Stimulated activated CD8-positive, alpha-beta memory T cell treated with anti-CD3 and anti-CD28 coated beads, Interleukin-12 subunit alpha, Interleukin-12 subunit beta, amount 100 ng/mL, for 24 hours (primary cell): ENCODE measurements around the gene CBX2.

Experiments
- DNase-seq: peaks from one replicate; pipeline ENCODE4 v3.0.0-alpha.2; 2020; ENCODE audit errors: extremely low read depth

CBX2 gene

DNA sequence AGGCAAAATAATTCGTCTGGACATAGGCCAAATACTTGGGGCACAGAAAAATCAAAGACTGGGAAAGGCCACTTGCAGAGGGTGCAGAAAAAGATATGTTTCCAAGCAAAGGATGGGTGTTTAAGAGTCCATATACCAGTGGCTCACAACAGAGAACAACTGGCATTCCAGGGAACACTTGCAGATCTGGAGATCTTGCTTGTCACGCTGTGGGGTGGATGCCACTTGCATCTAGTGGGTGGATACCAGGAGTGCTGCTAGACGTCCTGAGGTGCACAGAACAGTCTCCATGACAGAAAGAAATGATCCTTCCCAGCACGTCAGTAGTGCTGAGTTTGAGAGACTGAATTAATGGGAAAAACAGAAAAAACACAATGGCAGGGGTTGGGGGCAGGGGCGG, 10.5 kb downstream of the CBX2 start:
- DNase-seq: no peak

GRCh38 chr17:79788989-79789942, 11.3 kb downstream of the CBX2 start:
- DNase-seq: no peak

- no peak for DNase-seq
Measured at GRCh38 chr17:79789943-79790804, 12.2 kb downstream of the CBX2 start.

DNA sequence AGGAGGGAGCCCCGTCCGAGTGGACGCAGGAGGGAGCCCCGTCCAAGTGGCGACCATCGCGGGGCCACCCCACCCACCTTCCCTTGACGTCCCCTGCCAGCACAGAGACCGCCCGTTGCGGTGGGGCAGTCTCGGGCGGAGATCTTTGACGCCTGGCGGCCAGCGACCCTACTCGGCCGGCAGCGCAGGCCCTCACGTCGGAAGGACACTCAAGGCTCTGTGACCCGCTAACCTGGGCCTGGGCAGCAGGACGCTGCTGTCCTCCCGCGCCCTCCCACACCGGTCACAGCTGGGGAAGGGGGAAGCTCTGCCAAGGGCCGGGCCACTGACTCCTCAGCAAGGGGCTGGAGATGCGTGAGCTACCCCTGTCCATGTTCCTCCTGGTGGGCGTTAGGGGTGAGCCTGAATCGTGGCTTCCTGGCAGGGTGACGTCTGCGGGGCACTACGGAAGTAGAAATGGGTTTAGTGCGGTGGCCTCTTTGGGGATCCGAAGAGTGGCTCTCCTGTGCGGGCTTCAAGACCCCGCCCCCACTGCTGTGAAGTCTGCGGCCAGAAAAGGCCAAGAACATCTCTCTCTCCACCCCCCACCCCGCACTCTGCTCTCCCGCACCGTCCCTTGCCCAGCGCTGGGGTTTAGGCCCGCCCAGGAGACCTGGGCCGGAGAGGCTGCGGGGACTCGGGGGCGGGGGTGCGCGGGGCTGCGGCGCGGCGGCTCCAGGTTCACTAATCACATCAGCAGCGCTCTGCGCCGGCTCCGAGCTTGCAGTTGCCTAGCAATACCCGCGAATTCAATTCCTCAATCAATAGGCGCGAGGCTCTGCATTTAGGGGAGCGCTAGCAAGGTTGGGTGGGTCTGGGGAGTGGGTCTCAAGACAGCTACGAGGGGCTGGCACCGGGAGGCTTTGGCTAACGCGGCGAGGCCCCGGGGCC, 13.1 kb downstream of the CBX2 start:
- no peak for DNase-seq

- DNase-seq: no peak
Measured at GRCh38 chr17:79791735-79792161, 13.8 kb downstream of the CBX2 start.

DNA sequence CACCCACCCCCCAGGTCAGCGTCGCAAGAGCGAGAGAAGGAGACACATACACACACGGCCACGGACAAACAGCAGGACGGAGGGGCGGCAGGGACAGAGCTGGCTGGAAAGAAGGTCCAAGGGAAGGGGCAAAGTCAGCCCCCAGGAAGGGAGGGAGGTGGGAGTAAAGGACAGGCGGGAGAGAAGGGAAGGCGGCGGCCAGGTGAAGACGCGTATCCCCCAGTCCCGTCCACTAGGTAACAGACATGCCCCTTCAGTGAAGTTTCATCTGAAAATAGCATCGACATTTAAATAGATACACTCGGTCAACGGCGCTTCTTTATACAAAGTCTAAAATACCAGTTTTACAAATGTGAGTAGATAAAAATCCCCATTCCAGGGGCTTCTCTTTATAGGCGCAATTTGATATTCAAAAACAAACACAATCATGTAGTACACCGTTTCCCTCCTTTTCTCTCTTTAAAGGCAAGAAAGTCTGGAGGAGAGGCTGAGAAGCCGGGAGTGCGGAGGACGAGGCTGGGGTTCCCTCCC, 14.5 kb downstream of the CBX2 start:
- no peak for DNase-seq

GRCh38 chr17:79792984-79793923, 15.3 kb downstream of the CBX2 start:
- no peak for DNase-seq

DNA sequence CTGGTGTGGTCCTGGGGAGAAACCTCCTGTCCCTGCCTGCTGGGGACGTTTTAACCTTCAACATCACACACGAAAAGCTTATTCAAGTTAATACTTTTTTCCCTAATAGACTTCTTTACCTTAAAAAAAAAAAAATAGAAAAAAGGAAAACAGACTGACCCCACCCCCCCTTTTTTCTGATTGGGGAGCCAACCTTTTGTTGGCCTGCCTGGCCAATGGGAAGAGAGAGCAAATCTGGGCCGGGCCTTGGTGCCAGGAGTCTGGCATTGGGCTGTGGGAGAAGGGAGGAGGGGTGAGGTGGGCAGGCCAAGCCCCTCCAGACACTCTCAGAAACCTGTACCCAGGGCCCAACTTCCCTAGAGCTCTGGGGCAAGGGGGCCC, 16.0 kb downstream of the CBX2 start:
- no peak for DNase-seq

- no peak for DNase-seq
Measured at GRCh38 chr17:79794659-79795511, 16.9 kb downstream of the CBX2 start.

DNA sequence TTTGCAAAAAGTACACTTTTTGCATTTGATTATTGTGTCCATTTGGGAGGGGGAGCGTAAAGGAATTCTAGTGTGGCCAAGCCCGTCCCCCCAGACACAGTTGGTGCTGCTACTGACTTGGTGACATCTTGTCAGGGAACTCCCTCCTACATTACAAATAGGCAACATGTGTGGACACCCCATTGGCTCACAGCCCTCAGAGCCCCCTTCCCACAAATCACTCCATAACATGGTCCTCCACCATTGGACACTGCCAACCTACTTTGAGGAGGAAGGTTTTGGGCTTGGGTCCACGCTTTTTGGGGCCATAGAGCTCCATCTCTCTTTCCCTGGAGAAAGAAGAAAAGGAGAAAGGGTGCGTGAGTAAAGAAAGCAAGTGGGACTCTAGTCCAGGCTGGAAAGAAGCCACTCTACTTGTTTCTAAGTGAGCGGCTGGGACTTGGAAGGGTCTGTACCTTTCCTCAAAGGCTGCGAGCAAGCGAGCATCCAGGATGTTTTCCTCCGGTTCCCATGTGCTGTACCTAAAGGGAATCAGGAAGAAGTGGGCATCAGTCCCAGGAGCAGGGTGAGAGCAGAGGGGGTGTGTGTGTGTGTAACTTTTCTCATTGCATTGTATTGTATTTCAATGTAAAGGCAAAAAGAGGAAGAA, 18.0 kb downstream of the CBX2 start:
- DNase-seq: no peak

DNA sequence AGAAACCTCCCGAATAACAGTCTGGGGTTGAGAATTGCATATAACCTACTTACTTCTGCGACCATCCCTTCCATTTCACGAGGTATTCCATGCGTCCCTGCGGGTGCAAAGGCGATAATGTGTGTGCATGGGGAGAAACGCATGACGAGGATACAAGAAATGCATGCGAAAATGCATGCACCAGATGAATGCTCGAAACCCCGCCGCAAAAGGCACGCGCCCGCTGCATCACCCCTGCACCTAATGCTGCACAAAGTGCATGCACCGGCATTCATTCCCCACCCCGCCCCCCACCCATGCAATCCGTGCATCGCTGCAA, 18.5 kb downstream of the CBX2 start:
- DNase-seq: no peak

DNA sequence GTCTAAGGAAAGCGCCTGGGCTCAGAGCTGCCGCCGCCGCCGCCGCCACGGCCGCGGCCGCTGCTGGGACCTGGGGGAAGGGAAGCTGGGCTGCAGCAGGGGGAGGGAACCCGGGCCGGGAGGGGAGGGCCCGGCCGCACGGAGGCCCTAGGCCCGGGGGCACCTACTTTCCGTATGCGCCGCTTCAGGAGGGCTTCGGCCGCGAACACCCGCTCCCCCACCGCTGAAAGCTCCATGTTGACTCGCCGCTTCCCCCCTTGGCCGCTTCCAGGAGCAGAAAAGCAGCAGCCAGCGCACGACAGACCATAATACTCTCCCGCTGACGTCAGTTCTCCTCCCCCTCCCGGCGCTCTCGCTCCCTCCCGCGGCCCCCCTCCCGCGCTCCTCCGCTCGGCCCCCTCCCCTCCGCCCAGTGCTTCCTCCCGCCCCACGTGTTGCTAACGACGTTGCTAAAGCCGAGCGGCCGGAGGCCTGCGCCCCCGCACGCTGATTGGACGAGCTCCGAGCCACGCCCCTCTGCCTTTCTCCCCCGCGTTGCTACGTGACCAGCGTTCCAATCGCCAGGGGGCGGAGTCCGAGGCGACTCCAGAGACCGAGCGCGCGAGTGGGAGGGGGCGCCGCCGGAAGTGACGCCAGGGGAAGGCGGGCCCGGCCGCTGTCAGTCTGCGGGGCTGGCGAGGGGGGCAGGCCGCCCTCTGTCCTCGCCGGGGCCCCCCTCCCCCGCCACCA, 19.0 kb downstream of the CBX2 start, which contains the start of gene CBX8:
CBX8 (minus strand) TSS at position 315 of the 729 bp plus-strand sequence; CDS start at position 236, 79 bp downstream.
- peak; percentile 99 for DNase-seq

- DNase-seq: no peak
Measured at GRCh38 chr17:79797492-79798298, 19.7 kb downstream of the CBX2 start.

DNA sequence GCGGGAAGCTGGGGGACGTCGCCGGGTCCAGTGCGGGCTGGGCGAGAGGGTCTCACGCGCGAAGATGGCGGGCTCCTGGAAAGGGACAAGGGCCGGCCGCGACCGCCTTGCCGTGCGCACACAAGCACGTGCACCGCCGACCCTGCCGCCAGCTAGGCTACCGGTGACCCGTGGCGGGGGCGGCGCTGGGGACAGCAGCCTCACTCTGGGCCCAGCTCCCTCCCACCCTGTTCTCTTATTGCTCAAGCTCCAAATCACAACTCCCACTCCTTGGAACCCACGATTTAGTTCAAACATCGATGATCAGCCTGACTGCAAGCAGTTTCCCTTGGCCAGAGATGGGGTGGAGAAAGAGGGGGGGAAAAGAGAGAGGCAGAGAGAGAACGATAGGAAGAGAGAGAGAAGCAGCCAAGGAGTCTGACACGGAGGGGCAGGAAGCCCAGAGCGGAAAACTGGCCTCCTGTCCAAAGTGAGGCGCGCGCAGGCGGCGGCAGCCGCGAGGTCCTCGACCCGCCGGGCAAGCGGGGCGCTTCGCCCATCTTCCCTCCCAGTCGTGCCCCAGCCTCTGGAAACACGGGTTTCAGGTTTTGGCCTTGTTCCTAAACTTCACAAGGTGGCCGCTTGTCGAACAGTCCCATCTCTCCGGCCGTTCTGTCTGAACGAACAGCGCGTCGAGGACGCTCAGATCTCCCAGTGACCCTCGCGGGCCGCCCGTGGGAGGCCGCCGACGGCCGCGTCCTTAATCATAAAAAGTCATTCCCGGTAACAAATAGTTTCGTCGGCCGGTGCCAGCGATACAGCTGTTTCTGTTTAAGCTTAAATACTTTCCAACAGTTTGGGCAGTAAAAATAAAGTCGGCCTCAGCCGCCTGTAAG, 20.6 kb downstream of the CBX2 start:
- no peak for DNase-seq

DNA sequence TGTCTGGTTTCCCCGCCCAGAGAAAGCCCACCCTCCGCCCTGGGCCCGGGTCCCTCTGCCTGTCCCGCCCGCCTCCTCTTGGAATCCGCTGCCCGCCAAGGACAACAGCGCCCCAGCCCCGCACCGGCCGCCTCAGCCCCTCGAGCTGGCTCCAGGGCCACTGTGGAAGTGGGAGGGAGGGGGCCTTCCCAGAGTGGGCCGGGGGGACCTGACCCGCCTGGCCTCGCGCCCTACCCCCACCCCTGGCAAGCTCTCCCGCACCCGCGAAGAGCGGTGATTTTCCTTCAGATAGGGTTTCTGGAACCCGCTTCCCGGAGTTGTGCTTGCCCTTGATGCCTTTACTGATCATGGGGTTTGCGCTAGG, 21.2 kb downstream of the CBX2 start:
- no peak for DNase-seq
